GM10248 (cell line): ENCODE measurements around the gene MPP3.

Experiments used
- CTCF ChIA-PET: fragments of 300-600 bp; sonication (Branson Sonifier 250); formaldehyde crosslinking; extraction: SDS; loops from one replicate; lab custom pipeline; 2021; ENCODE audit warnings: antibody characterized with exemption; lab: Yijun Ruan, JAX
- POLR2A ChIA-PET: fragments of 350-650 bp; sonication (Branson Sonifier 250); formaldehyde crosslinking; extraction: SDS; loops from one replicate; lab custom pipeline; 2020; ENCODE audit warnings: antibody characterized with exemption; lab: Yijun Ruan, JAX
- DNase-seq: peaks from one replicate; pipeline ENCODE4 v3.0.0; 2012; ENCODE audit errors: extremely low spot score
- CTCF ChIP-seq: IDR thresholded peaks from 2 replicates; pipeline ENCODE4 v1.5.1; 2012; ENCODE audit warnings: mild to moderate bottlenecking, low read depth; ENCODE audit errors: extremely low read depth, missing control alignments, control extremely low read depth

Gene MPP3

GRCh38 chr17:43782913-43783680 lies 49.8 kb downstream of the MPP3 start:
- no peak for TF ChIP-seq CTCF
- DNase-seq = no peak
- POLR2A ChIA-PET = no interaction called here
- CTCF ChIA-PET = interaction anchor here (1.3 kb wide), 1 partner anchor 63 kb away, joined by 4 read pairs; no protein-coding TSS in a partner anchor

GRCh38 chr17:43780135-43780534 lies 52.8 kb downstream of the MPP3 start, which contains the start of gene CFAP97D1:
Gene CFAP97D1 (plus strand): TSS chr17:43780435. CDS start chr17:43780463, 28 bp downstream.
- TF ChIP-seq CTCF = no peak
- DNase-seq = no peak
- CTCF ChIA-PET = interaction anchor here (1.0 kb wide), 1 partner anchor 13 kb away, joined by 3 read pairs; no protein-coding TSS in a partner anchor
- POLR2A ChIA-PET = no interaction called here

GRCh38 chr17:43779145-43780125 lies 53.5 kb downstream of the MPP3 start:
- TF ChIP-seq CTCF = no peak
- ChIA-PET CTCF (interaction anchor here (0.7 to 5.4 kb wide), 5 partner anchors 13 to 203 kb away, joined by 3 to 45 read pairs (median 5); no protein-coding TSS in a partner anchor), POLR2A (no interaction called here)
- DNase-seq = no peak

GRCh38 chr17:43778337-43779144 lies 54.4 kb downstream of the MPP3 start, which contains the start of gene DUSP3:
Gene DUSP3 (minus strand): TSS chr17:43778977. CDS start chr17:43778924, 53 bp downstream.
- DNase-seq = peak; percentile 95
- ChIA-PET CTCF (interaction anchor here (0.7 to 5.4 kb wide), 6 partner anchors 12 to 202 kb away, joined by 3 to 45 read pairs (median 4); no protein-coding TSS in a partner anchor), POLR2A (interaction anchor here (0.6 kb wide), 1 partner anchor 1053 kb away, joined by 4 read pairs; no protein-coding TSS in a partner anchor)
- TF ChIP-seq CTCF = no peak

GRCh38 chr17:43774304-43775250 lies 58.4 kb downstream of the MPP3 start:
- POLR2A ChIA-PET = interaction anchor here (0.7 kb wide), 1 partner anchor 114 kb away, joined by 9 read pairs; no protein-coding TSS in a partner anchor
- DNase-seq = no peak
- TF ChIP-seq CTCF = no peak
- CTCF ChIA-PET = interaction anchor here (1.1 to 5.4 kb wide), 5 partner anchors 8 to 197 kb away, joined by 3 to 45 read pairs (median 6); no protein-coding TSS in a partner anchor
